Panc1 (cell line): ENCODE data around the gene C1orf159.

ENCODE experiments used
- POLR2AphosphoS5 ChIP-seq: IDR thresholded peaks from 2 replicates; pipeline ENCODE4 v1.6.1; 2012; ENCODE audit warnings: mild to moderate bottlenecking, low read depth, low read length, moderate library complexity
- SIN3A ChIP-seq: IDR thresholded peaks from 2 replicates; pipeline ENCODE4 v1.6.1; 2012; ENCODE audit warnings: low read depth, mild to moderate bottlenecking, low read length, moderate library complexity, borderline replicate concordance; ENCODE audit not compliant: insufficient read depth
- TCF7L2 ChIP-seq: IDR thresholded peaks from 2 replicates; pipeline ENCODE4 v1.6.1; 2011; ENCODE audit warnings: mild to moderate bottlenecking, low read depth, low read length, inconsistent platforms
- TF ChIP-seq, protein P1 (sequence below): fragments of 450-650 bp; IDR thresholded peaks from 2 replicates; pipeline ENCODE4 v1.5.1; 2017; ENCODE audit warnings: mild to moderate bottlenecking
- TF ChIP-seq, protein P2 (sequence below), 2 experiments: IDR thresholded peaks; 2 replicates each; pipeline ENCODE4 v1.6.1; 2011 to 2012; ENCODE audit warnings: low read depth in 2 of 2, control low read depth in 1 of 2, low read length in 1 of 2, mild to moderate bottlenecking in 1 of 2, moderate library complexity in 1 of 2; ENCODE audit not compliant: insufficient read depth in 1 of 2

- TF ChIP-seq, protein P1, sequence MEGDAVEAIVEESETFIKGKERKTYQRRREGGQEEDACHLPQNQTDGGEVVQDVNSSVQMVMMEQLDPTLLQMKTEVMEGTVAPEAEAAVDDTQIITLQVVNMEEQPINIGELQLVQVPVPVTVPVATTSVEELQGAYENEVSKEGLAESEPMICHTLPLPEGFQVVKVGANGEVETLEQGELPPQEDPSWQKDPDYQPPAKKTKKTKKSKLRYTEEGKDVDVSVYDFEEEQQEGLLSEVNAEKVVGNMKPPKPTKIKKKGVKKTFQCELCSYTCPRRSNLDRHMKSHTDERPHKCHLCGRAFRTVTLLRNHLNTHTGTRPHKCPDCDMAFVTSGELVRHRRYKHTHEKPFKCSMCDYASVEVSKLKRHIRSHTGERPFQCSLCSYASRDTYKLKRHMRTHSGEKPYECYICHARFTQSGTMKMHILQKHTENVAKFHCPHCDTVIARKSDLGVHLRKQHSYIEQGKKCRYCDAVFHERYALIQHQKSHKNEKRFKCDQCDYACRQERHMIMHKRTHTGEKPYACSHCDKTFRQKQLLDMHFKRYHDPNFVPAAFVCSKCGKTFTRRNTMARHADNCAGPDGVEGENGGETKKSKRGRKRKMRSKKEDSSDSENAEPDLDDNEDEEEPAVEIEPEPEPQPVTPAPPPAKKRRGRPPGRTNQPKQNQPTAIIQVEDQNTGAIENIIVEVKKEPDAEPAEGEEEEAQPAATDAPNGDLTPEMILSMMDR: no peak
- TF ChIP-seq SIN3A (no peak), TCF7L2 (no peak), POLR2AphosphoS5 (no peak)
- TF ChIP-seq, protein P2, sequence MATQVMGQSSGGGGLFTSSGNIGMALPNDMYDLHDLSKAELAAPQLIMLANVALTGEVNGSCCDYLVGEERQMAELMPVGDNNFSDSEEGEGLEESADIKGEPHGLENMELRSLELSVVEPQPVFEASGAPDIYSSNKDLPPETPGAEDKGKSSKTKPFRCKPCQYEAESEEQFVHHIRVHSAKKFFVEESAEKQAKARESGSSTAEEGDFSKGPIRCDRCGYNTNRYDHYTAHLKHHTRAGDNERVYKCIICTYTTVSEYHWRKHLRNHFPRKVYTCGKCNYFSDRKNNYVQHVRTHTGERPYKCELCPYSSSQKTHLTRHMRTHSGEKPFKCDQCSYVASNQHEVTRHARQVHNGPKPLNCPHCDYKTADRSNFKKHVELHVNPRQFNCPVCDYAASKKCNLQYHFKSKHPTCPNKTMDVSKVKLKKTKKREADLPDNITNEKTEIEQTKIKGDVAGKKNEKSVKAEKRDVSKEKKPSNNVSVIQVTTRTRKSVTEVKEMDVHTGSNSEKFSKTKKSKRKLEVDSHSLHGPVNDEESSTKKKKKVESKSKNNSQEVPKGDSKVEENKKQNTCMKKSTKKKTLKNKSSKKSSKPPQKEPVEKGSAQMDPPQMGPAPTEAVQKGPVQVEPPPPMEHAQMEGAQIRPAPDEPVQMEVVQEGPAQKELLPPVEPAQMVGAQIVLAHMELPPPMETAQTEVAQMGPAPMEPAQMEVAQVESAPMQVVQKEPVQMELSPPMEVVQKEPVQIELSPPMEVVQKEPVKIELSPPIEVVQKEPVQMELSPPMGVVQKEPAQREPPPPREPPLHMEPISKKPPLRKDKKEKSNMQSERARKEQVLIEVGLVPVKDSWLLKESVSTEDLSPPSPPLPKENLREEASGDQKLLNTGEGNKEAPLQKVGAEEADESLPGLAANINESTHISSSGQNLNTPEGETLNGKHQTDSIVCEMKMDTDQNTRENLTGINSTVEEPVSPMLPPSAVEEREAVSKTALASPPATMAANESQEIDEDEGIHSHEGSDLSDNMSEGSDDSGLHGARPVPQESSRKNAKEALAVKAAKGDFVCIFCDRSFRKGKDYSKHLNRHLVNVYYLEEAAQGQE (IDR thresholded peaks at IDR 0.05; ENCODE audit: insufficient read depth in 1 of 2, low read depth in 2 of 2, low read length in 1 of 2): no peak
These were observed 70.8 kb downstream of the C1orf159 start for GRCh38 chr1:1045129-1045528.
